GM21619 (cell line): ENCODE results near the gene NXF1.
"Not testable (repeated sequence)": the region's sequence is repeated elsewhere in the genome, so short reads cannot be mapped to it uniquely, and the experiment has no call there.

Experiments
- ATAC-seq: cut with Tn5 transposase; IDR thresholded peaks from one replicate; pipeline ENCODE4 v1.9.1; 2021; ENCODE audit not compliant: unreplicated experiment

NXF1 gene

GRCh38 chr11:62805076-62805892 lies at the start of gene NXF1:
Gene NXF1, minus strand, starts transcription at chr11:62805440. Its CDS starts 84 bp downstream, at chr11:62805356.
- ATAC-seq: peak; percentile 78

GRCh38 chr11:62854013-62854824 lies 49.0 kb upstream of the NXF1 start:
- ATAC-seq: no peak

GRCh38 chr11:62853279-62853965 lies 48.2 kb upstream of the NXF1 start:
- ATAC-seq: no peak

GRCh38 chr11:62852523-62853188 lies 47.4 kb upstream of the NXF1 start:
- no peak for ATAC-seq

GRCh38 chr11:62851807-62852522 lies 46.7 kb upstream of the NXF1 start:
- ATAC-seq: no peak

- ATAC-seq: no peak
Observed at GRCh38 chr11:62850911-62851806, 45.9 kb upstream of the NXF1 start.

GRCh38 chr11:62847767-62848314 lies 42.6 kb upstream of the NXF1 start:
- no peak for ATAC-seq

- ATAC-seq: no peak
Observed at GRCh38 chr11:62846177-62846576, 40.9 kb upstream of the NXF1 start.

- ATAC-seq: no peak
Observed at GRCh38 chr11:62844154-62844553, 38.9 kb upstream of the NXF1 start.

- ATAC-seq: no peak
Observed at GRCh38 chr11:62843466-62843865, 38.2 kb upstream of the NXF1 start.

- ATAC-seq: not testable (repeated sequence)
Observed at GRCh38 chr11:62842891-62843290, 37.7 kb upstream of the NXF1 start.

- no peak for ATAC-seq
Observed at GRCh38 chr11:62842171-62842741, 37.0 kb upstream of the NXF1 start.

- ATAC-seq: peak; percentile 55
Observed at GRCh38 chr11:62841361-62842170, 36.3 kb upstream of the NXF1 start.

GRCh38 chr11:62840721-62841360 lies 35.6 kb upstream of the NXF1 start:
- ATAC-seq: peak; percentile 7

- ATAC-seq: peak; percentile 47
Observed at GRCh38 chr11:62839050-62839945, 34.1 kb upstream of the NXF1 start, which contains the start of gene WDR74. Gene WDR74, minus strand, starts transcription at chr11:62839590. Its CDS starts 20 bp downstream, at chr11:62839570.

GRCh38 chr11:62835336-62835735 lies 30.1 kb upstream of the NXF1 start:
- no peak for ATAC-seq
